NCI-H1092 treated with DMSO at 0.1 percent for 48 hours (cell line): ENCODE measurements around the gene CLCA4.
A peak's percentile ranks its signal among the peaks of the same experiment; 100 is the strongest.

Experiments
- DNase-seq: peaks from one replicate; lab custom pipeline; 2025; lab: John Stamatoyannopoulos, UW

CLCA4 gene

GRCh38 chr1:86546787-86547221 lies at the start of gene CLCA4:
Gene CLCA4, plus strand, starts transcription at chr1:86547078. Its CDS starts 42 bp downstream, at chr1:86547120.
- DNase-seq: no peak

GRCh38 chr1:86498281-86498680 lies 48.6 kb upstream of the CLCA4 start:
- no peak for DNase-seq

GRCh38 chr1:86499987-86500593 lies 46.8 kb upstream of the CLCA4 start:
- DNase-seq: peak; percentile 50

- no peak for DNase-seq
Observed at GRCh38 chr1:86500714-86501113, 46.2 kb upstream of the CLCA4 start.

- DNase-seq: peak; percentile 13
Observed at GRCh38 chr1:86502125-86502646, 44.7 kb upstream of the CLCA4 start.

GRCh38 chr1:86502721-86503405 lies 44.0 kb upstream of the CLCA4 start:
- no peak for DNase-seq

GRCh38 chr1:86503406-86504136 lies 43.3 kb upstream of the CLCA4 start:
- no peak for DNase-seq

- no peak for DNase-seq
Observed at GRCh38 chr1:86504137-86504479, 42.8 kb upstream of the CLCA4 start.

GRCh38 chr1:86504895-86505563 lies 41.8 kb upstream of the CLCA4 start:
- DNase-seq: no peak

- DNase-seq: no peak
Observed at GRCh38 chr1:86505564-86505902, 41.3 kb upstream of the CLCA4 start.

GRCh38 chr1:86507935-86508582 lies 38.8 kb upstream of the CLCA4 start:
- DNase-seq: no peak

- no peak for DNase-seq
Observed at GRCh38 chr1:86508583-86508969, 38.3 kb upstream of the CLCA4 start.

GRCh38 chr1:86515597-86515996 lies 31.3 kb upstream of the CLCA4 start:
- DNase-seq: no peak

- no peak for DNase-seq
Observed at GRCh38 chr1:86516335-86516734, 30.5 kb upstream of the CLCA4 start.

- DNase-seq: no peak
Observed at GRCh38 chr1:86517336-86517735, 29.5 kb upstream of the CLCA4 start.

GRCh38 chr1:86520789-86521521 lies 25.9 kb upstream of the CLCA4 start:
- DNase-seq: no peak

- DNase-seq: no peak
Observed at GRCh38 chr1:86521522-86521891, 25.4 kb upstream of the CLCA4 start.

- no peak for DNase-seq
Observed at GRCh38 chr1:86522240-86522639, 24.6 kb upstream of the CLCA4 start.

- DNase-seq: no peak
Observed at GRCh38 chr1:86523670-86524354, 23.1 kb upstream of the CLCA4 start.

GRCh38 chr1:86527306-86527705 lies 19.6 kb upstream of the CLCA4 start:
- no peak for DNase-seq
